ENCODE results near the gene CBX4.

DNA sequence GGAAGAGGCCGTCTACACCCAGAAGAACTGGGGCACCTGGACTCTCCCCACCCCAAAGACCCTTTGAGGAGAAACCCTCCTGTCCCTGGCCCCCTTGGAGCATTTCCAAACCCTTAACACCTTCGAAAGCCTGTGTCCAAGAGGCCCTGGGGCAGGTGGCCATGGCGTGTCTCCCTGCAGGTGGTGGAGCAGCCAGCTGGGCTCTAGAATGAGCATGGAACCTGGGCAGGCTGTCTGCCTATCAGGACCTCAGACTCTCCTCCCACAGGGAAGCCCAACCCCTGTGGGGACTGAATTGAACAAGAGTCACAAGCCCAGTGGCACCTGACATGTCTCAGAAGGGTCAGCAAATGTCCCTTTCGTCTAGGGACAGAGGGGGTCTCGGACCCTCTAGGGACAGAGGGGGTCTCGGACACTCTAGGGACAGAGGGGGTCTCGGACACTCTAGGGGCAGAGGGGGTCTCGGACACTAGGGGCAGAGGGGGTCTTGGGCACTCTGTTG is 8.4 kb downstream of the CBX4 start:
- TF ChIP-seq POLR2A (IDR thresholded peaks at IDR 0.05), result no peak
- TF ChIP-seq, protein P1, sequence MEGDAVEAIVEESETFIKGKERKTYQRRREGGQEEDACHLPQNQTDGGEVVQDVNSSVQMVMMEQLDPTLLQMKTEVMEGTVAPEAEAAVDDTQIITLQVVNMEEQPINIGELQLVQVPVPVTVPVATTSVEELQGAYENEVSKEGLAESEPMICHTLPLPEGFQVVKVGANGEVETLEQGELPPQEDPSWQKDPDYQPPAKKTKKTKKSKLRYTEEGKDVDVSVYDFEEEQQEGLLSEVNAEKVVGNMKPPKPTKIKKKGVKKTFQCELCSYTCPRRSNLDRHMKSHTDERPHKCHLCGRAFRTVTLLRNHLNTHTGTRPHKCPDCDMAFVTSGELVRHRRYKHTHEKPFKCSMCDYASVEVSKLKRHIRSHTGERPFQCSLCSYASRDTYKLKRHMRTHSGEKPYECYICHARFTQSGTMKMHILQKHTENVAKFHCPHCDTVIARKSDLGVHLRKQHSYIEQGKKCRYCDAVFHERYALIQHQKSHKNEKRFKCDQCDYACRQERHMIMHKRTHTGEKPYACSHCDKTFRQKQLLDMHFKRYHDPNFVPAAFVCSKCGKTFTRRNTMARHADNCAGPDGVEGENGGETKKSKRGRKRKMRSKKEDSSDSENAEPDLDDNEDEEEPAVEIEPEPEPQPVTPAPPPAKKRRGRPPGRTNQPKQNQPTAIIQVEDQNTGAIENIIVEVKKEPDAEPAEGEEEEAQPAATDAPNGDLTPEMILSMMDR (IDR thresholded peaks at IDR 0.05 in 8 of 11, conservative IDR thresholded peaks at IDR 0.05 in 3 of 11), result no peak
